ENCODE results near the gene ARPC1B.
"Not testable (repeated sequence)": the region's sequence is repeated elsewhere in the genome, so short reads cannot be mapped to it uniquely, and the experiment has no call there.

Gene ARPC1B

GRCh38 chr7:99374111-99375064, at the start of gene ARPC1B:
Gene ARPC1B (plus strand): TSS chr7:99374730. CDS start chr7:99385715, 10,985 bp downstream.
- peak; percentile 80 for DNase-seq (ENCODE audit: low read depth, low spot score)

GRCh38 chr7:99325001-99325493, 49.5 kb upstream of the ARPC1B start:
- DNase-seq (ENCODE audit: low read depth, low spot score) = no peak

DNA sequence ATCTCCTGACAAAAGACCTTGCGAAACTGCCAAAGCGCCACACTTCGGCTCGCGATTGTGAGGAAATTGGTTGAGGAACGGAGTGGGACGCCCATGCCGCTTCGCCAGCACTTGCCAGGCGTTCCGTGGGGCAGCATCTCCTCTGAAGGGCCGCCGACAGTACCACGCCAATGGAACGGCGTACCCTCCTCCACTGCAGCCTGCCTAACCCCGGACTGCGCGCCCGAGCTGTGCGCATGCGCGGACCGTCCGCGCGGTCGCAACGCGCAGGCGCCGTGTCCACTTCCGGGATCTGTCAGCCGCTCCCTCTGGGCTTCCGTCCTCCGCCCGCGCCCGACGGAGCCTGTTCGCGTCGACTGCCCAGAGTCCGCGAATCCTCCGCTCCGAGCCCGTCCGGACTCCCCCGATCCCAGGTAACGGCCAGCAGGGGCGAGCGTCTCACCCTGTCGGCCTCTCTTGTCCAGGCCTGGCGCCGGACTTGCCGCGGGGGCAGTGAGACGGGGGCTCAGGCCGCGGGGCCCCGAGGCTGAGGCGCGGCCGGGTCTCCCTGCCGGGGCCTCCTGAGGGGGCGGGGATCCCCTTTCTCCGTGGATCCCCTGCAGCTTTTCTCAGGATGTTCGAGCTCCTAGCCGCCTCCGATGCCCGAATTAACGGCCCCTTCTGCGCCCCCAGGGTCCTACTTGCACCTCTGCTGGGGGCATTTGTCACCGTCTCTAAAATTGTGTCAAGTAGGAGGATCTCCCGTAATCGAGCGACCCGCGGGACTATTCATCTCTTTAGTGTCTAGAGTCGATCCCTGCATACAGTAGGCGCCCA, 48.7 kb upstream of the ARPC1B start, which contains the start of gene ARPC1A:
TSS of gene ARPC1A (plus strand) at position 307 of the 816 bp plus-strand sequence. CDS start 7,456 bp downstream, outside the sequence.
- peak; percentile 76 for DNase-seq (ENCODE audit: low read depth, low spot score)

- no peak for DNase-seq (ENCODE audit: low read depth, low spot score)
These were observed 48.1 kb upstream of the ARPC1B start for GRCh38 chr7:99326408-99326782.

DNA sequence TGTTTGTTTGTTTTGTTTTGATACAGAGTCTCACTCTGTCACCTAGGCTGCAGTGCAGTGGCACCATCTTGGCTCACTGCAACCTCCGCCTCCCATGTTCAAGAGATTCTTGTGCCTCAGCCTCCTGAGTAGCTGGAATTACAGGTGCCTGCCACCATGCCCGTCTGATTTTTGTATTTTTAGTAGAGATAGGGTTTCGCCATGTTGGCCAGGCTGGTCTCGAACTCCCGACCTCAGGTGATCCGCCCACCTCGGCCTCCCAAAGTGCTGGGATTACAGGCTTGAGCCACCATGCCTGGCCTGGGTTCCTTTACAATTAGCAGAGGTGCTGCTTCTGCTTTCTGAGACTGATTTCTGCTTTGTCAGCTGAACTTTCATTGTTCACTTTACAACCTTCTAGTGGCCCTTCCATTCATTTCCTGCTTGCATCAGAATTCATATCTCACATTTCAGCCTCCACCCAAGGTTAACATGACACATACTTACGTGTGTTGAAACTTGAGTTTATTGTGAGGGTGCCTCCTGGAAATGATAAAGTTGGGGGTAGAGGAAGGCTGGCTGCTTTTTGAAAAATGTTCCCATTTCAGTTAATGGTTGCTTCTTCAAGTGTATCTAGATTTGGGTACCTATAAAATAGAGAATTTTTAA, 44.1 kb upstream of the ARPC1B start:
- not testable (repeated sequence) for DNase-seq (ENCODE audit: low read depth, low spot score)

DNA sequence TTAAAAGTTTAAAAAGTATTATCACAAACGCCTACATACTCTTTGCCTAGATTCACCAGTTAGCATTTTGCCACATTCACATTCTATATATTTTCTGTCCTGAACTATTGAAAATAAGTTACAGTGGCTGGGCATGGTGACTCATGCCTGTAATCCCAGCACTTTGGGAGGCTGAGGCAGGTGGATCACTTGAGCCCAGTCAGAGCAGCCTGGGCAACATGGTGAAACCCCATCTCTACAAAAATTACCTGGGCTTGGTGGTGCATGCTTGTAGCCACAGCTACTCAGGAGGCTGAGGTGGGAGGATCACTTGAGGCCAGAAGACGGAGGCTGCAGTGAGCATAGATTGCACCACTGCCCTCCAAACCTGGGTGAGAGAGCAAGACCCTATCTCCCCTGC, 43.5 kb upstream of the ARPC1B start:
- no peak for DNase-seq (ENCODE audit: low read depth, low spot score)

DNA sequence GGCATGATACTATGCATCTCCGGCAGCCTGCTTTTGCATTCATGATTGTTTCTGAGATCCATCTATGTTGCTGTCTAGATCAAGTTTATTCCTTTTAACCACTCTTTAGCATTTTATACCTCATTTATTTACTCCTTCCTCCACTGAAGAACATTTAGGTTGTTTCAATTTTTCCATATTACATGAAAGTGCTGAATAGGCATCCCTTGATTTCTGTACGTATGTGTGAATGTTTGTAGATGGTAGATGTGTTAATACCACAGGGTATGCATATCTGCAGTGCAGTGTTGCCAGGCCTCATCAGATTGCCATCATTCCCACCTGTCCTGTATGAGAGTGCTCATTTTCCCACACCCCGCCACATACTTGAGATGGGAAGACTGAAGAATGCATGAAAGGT, 34.9 kb upstream of the ARPC1B start:
- no peak for DNase-seq (ENCODE audit: low read depth, low spot score)

DNA sequence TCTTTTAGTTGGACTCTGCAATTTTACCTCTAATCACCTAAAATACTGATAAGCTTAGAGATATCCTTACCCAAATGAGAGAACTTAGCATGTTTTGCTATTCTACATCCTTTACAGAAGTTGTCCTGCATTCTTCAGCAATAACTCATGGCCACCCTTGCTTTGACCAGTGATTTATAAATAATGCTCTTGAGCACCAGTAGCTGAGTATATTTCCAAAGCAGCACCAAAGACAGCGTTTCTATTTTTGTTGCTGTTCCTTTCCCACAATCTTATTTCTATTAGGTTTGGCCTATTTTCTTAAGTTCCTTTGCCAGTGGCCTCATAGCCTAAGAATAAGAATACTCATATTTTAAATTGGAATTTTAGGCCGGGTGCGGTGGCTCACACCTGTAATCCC, 33.9 kb upstream of the ARPC1B start:
- no peak for DNase-seq (ENCODE audit: low read depth, low spot score)

DNA sequence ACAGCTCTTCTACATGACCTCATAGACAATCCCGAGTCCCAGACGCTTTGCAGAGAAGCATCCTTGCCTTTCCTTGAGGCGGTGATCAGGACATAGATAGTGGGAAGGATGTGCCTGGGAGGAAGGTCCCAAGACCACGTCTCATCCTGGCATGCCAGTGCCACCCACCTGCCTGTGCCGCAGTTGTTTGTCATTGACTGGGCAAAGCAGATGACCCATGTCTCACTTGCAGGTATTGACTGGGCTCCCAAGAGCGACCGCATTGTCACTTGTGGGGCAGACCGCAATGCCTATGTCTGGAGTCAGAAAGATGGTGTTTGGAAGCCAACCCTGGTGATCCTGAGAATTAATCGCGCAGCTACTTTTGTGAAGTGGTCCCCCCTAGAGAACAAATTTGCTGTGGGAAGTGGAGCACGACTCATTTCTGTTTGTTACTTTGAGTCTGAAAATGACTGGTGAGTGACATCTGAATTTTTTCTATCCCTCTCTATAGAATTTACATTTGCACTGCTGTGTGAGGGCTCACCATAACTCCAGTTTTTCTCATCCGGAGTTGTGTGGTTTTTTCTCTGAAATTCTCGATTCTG, 30.4 kb upstream of the ARPC1B start:
- no peak for DNase-seq (ENCODE audit: low read depth, low spot score)

GRCh38 chr7:99350641-99351040, 23.9 kb upstream of the ARPC1B start:
- not testable (repeated sequence) for DNase-seq (ENCODE audit: low read depth, low spot score)

DNA sequence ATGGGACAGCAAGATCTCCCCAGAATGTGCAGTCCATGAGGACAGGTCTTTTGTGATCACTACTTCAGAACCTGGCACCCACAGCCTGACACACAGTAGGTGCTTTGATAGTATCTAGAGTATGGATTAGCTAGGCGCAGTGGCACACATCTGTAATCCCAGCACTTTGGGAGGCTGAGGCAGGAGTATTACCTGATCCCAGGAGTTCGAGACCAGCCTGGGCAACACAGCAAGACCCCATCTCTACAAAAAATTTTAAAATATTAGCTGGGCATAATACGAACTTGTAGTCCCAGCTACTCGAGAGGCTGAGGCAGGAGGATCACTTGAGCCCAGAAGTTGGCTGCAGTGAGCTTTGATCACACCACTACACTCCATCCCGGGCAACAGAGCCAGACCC, 22.3 kb upstream of the ARPC1B start:
- no peak for DNase-seq (ENCODE audit: low read depth, low spot score)

DNA sequence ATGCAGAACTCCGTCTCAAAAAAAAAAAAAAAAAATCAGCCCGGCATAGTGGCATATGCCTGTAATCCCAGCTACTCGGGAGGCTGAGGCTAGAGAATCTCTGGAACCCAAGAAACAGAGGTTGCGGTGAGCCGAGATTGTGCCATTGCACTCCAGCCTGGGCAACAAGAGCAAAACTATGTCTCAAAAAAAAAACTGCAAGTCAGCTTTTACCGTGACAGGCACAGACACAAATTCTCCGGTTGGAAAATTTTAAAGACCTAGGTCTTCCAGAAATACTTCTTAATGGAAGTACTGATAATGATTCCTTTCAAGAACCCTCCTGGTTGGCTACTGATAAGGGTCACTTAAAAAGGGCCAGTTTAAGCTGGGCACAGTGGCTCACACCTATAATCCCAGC, 19.4 kb upstream of the ARPC1B start:
- no peak for DNase-seq (ENCODE audit: low read depth, low spot score)

GRCh38 chr7:99357701-99358490, 16.6 kb upstream of the ARPC1B start:
- no peak for DNase-seq (ENCODE audit: low read depth, low spot score)

- not testable (repeated sequence) for DNase-seq (ENCODE audit: low read depth, low spot score)
These were observed 16.0 kb upstream of the ARPC1B start for GRCh38 chr7:99358521-99358920.

GRCh38 chr7:99359465-99360154, 14.9 kb upstream of the ARPC1B start:
- DNase-seq (ENCODE audit: low read depth, low spot score) = no peak

DNA sequence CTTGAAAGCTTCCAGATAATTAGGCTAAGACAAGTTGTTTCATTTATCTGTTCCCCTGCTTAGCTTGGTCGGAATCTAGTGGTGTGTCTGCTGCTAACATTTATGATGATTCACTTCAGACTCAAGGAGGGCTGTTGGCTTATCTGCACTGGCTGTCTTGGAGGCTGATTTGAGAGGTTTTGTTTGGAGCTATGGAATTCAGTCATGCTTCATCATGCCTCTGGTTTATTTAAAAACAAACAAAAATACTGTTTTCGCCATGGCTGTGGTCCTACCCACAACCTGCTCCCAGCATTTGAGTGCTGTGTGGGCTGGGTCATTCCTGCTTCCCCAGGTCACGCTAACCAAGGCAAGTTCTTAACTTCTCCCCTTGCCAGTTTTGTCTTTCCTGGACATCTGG, 11.7 kb upstream of the ARPC1B start:
- DNase-seq (ENCODE audit: low read depth, low spot score) = no peak

GRCh38 chr7:99363286-99363685, 11.2 kb upstream of the ARPC1B start:
- DNase-seq (ENCODE audit: low read depth, low spot score) = no peak

- no peak for DNase-seq (ENCODE audit: low read depth, low spot score)
These were observed 9.0 kb upstream of the ARPC1B start for GRCh38 chr7:99365318-99366141.

DNA sequence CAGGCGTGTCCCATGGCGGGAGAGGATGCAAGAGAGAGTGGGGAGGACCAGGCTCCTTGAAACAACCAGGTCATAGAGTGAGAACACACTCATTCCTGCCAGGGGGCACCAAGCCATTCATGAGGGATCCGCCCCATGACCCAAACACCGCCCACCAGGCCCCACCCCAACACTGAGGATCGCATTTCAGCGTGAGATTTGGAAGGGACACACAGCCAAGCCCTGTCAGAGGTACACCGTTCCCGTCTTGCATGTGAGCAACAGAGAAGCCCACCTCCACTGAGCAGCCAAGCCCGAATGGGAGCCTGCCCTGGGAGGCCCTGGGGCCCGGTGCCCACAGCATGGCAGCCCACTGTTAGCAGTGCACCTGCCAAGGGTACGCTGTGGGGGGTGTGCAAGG, 7.9 kb upstream of the ARPC1B start:
- no peak for DNase-seq (ENCODE audit: low read depth, low spot score)
